NCI-H2107 treated with DMSO at 0.1 percent for 48 hours (cell line): ENCODE measurements around the gene ZNF84.
A peak's percentile ranks its signal among the peaks of the same experiment; 100 is the strongest.

Experiments
- DNase-seq: peaks from one replicate; lab custom pipeline; 2025; ENCODE audit not compliant: unreplicated experiment; lab: John Stamatoyannopoulos, UW

Gene ZNF84

DNA sequence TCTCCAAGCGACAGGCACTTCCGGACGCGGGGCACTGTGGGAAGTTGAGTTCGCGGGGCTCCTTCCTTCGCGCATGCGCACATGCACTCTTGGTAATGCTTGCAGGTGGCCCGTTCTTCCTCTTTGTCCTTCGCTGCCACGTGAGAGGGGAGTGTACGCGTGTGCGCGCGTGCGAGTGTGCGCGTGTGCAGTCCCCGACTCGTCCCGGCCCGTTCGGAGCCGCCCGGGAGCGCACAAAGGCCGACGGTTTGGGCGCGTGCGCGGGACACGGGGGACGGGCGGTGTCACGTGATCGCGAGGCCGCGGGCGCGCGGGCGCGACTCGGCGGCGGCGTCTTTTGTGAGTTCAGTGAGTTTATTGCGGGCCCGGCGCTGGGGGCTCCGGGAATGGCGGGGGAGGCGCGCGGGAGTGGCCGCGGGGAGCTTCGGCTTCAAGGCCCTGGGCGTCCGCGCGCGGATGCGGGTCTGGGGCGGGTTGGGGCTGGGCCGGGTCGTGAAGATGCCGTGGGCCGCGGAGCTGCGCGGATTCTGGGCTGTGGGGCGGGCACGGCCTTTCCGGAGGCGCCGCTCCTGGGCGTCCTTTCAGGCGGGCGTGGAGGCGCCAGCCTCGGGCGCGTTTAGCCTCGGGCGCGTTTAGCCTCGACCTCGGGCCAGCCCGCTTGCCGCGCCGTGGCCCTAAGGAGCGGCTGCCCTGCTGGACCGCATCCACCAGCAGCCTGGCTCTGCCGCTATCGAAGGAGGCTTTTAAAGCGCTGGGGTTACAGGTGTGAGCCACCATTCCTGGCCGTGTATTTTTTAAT, at the start of gene ZNF84:
Gene ZNF84 (plus strand): TSS at position 303 of the 799 bp plus-strand sequence. CDS start 3,959 bp downstream, outside the sequence.
- DNase-seq: peak; percentile 90

DNA sequence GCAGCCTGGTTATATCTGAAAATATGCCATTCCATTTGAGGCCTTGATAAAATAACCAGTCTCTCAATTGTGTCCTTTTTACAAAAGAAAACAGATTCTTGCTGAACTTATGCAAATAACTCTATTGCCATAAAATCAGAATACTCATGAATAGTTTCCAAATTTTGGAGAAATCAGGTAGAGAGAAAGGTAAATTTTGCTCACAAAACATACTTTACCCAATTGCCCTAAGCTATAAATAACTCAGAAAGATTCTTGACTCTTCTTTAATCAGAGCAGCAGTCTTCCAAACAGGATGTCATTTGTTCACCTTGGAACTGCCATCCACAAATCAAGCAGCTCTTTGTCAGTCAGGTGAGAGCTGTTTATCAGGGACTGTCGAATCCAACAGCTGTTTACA, 38.6 kb upstream of the ZNF84 start:
- DNase-seq: no peak

DNA sequence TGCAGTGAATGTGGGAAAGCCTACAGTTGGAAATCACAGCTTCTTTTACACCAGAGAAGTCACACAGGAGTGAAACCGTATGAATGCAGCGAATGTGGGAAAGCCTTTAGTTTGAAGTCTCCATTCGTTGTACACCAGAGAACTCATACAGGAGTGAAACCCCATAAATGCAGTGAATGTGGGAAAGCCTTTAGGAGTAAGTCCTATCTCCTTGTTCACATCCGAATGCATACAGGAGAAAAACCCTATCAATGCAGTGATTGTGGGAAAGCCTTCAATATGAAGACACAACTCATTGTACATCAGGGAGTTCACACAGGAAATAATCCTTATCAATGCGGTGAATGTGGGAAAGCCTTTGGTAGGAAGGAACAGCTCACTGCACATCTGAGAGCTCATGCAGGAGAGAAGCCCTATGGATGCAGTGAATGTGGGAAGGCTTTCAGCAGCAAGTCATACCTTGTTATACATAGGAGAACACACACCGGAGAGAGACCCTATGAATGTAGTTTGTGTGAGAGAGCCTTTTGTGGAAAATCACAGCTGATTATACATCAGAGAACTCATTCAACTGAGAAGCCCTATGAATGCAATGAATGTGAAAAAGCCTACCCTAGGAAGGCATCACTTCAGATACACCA, 26.5 kb upstream of the ZNF84 start:
- DNase-seq: no peak

DNA sequence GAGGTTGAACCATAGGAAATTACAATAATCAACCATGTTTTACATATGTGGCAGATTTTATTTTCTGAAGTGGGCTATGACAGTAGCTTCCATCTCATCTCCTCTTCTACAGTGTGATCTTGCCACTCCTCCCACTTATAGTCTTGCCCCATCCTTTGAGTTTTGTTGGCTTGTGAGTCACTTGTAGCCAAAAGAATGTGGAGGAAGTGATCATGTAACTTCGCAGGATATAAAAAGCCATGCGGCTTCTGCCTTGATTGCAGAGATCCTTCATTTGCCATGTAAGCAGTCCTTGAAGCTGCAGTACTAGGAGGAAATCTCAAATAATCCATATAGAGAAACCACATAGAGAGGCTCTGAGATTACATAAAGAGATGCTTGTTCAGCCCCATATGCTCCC, 13.7 kb upstream of the ZNF84 start:
- DNase-seq: no peak

DNA sequence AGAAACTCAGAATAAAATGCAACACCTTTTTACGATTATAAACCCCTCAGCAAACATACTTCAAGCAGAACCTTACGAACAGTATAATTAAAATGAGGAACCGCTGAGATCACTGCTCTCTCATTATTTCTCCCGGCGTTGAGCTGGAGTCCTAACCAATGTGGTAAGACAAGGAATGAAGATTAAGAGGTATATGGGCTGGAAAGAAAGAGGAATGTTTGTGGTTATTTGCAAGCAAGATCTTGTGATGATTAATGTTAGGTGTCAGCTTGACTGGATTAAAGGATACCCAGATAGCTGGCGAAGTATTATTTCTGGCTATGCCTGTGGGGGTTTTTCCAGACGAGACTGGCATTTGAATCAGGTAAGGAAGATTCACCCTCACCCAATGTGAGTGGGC, 10.3 kb upstream of the ZNF84 start:
- DNase-seq: no peak

DNA sequence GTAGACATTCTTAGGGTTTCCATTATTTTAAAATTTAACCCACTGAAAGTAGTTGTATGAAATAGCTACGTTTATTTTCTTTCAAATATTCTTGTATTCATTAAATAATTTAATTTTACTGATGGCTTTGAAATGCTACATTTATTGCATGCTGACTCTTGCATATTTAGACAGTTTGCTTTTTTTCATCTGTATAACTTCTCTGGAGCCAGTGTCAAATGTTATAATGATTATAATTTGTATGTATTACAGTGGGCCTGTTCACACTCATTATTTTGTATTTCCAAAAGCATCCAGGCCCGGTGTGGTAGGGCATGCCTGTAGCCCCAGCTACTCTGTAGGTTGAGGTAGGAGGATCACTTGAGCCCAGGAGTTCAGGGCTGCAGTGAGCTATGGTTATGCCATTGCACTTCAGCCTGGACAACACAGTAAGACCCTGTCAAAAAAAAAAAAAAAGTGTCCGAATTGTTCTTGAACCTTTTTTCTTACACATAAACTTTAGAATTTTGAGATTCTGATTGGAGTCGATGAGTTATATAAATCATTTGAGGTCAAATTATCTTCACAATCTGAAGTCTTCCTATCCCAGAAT, 905 bp downstream of the ZNF84 start:
- no peak for DNase-seq

DNA sequence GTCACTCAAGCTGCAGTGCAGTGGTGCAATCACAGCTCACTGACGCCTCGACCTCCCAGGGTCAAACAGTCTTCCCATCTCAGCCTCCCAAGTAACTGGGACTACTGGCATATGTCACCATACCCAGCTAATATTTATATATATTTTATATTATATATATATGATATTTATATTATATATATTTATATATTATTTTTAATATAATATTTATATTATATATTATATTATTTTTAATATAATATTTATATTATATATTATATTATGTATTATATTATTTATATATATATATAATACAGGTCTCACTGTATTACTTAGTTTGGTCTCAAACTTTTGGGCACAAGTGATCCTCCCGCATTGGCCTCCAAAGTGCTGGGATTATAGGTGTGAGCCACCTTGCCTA, 9.4 kb downstream of the ZNF84 start:
- DNase-seq: no peak

DNA sequence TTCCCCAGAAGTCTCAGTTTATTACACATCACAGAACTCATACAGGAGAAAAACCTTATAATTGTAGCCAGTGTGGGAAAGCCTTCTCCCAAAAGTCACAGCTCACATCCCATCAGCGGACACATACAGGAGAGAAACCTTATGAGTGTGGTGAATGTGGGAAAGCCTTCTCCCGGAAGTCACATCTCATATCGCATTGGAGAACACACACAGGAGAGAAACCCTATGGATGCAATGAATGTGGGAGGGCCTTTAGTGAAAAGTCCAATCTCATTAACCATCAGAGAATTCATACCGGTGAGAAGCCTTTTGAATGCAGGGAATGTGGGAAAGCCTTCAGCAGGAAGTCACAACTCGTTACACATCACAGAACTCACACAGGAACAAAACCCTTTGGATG, 20.1 kb downstream of the ZNF84 start:
- no peak for DNase-seq

DNA sequence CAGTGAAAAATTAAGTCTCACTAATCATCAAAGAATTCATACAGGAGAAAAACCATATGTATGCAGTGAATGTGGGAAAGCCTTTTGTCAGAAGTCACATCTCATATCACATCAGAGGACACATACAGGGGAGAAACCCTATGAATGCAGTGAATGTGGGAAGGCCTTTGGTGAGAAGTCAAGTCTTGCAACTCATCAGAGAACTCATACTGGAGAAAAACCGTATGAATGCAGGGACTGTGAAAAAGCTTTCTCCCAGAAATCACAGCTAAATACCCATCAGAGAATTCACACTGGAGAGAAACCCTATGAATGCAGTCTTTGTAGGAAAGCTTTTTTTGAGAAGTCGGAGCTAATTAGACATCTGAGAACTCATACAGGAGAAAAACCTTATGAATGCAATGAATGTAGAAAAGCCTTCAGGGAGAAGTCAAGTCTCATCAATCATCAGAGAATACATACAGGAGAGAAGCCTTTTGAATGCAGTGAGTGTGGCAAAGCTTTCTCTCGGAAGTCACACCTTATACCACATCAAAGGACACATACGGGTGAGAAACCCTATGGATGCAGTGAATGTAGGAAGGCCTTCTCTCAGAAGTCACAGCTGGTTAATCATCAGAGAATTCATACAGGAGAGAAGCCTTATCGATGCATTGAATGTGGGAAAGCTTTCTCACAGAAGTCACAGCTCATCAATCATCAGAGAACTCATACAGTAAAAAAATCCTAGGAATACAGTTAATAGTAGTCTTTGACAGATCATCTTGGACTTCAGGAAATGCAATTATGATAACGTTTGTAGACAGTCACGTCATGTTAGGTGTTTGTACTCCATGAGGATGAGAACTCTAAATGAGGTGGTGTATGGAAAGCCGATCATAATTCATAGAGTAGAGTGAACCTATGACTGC, 21.1 kb downstream of the ZNF84 start:
- DNase-seq: no peak

DNA sequence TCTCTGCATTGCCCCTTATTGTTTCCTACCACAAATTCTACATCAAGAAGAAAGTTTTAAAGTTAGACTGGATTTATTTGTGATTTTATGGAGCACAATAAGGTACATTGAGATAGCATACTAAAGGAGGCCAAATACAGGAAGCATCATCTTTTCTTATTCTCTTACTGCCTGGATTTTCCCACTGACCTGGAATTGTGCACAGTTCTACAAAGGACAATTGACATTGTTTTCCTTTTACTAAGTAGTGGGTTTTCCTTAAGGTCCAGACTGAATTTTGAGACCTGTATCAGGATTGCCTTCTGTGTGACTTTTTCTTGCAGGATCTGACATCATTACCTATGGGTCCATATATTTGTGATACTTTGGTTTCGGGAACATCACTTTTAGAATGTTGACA, 24.6 kb downstream of the ZNF84 start:
- no peak for DNase-seq

DNA sequence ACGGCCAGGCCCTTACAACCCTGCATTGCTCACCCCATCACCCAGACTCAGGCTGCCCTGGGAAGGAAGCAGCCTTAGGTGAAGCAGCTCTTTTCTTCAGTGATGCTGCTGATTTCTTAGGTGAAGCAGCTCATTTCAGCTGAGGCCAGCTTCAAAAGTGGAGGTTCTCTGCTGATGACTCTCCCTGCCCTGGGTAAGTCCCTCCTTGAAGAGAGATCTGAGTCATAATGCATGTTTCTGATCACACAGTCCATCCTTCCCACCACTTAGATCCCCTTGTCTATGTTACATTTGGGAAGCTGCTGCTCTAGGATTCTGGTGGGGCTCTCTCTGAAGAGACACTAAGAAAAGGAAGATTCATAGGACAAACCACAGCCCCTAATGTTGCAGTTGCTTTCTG, 26.2 kb downstream of the ZNF84 start:
- no peak for DNase-seq

DNA sequence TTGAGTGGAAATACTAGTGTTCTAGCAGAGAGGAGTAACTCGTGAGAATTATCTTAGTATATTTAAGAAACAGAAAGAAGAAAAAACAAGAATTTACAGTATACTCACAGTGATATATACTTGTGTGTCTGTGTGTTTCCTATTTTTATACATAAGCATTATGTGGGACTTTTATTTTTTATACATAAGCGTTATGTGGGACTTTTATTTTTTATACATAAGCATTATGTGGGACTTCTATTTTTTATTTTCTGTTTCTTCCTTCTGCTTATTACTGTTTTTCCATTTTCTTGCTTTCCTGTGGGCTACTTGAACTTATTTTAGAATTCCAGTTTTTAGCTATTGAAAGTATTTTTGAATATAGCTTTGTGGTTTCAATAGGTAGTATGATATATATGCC, 36.5 kb downstream of the ZNF84 start:
- no peak for DNase-seq

DNA sequence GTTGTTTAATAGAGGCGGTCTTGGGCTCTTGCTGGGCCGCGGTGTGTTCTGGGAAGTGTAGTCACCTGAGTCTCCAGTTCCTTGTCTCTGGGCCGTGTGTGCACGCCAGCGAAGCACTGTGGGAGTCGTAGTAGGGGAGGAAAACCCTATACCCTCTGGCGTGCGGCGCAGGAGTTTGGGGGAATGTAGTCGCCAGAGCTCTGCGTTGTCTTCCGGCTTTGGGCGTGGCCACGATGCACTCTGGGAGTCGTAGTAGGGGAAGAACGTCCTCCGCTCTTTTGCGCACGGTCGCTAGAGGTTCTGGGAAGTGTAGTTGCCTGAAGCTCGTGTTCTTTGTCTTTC, 42.7 kb downstream of the ZNF84 start:
- DNase-seq: peak; percentile 99

DNA sequence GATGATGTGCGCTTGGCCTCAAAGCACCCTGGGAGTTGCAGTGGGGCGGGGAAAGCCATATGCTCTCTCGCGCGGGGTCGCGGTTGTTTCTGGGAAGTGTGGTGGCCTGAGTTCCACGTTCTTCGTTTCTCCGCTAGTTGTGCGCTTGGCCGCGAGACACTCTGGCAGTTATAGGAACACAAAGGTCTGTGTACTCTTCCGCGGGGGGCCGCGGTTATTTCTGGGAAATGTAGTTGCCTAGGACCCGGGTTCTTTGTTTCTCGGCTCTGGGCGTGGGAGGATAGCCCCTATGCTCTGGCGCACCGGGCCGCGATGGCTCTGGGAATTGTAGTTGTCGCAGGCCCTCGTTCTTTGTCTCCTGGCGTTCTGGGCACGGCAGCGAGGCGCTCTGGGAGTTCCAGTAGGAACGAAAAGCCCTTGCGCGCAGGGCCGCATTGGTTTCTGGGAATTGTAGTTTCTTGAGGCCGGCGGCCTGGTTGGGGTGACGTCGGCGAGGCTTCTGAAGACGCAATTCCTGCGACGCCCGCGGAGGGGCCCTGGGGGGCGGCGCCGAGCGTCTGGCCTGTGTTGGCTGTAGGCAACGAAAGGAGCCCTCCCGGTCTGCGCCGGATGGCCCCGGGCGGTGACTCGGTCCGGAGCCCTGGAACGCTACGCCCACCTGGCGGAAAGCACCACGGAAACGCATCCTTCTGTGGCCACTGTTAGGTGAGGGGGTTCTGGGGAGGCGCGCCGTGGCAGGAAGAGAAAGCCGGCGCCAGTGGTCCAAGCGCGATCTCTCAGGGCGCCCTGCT, 43.3 kb downstream of the ZNF84 start, which contains the start of gene ZNF140:
Gene ZNF140 (plus strand): TSS at position 556 of the 791 bp plus-strand sequence. CDS start 398 bp downstream, outside the sequence.
- peak; percentile 96 for DNase-seq

DNA sequence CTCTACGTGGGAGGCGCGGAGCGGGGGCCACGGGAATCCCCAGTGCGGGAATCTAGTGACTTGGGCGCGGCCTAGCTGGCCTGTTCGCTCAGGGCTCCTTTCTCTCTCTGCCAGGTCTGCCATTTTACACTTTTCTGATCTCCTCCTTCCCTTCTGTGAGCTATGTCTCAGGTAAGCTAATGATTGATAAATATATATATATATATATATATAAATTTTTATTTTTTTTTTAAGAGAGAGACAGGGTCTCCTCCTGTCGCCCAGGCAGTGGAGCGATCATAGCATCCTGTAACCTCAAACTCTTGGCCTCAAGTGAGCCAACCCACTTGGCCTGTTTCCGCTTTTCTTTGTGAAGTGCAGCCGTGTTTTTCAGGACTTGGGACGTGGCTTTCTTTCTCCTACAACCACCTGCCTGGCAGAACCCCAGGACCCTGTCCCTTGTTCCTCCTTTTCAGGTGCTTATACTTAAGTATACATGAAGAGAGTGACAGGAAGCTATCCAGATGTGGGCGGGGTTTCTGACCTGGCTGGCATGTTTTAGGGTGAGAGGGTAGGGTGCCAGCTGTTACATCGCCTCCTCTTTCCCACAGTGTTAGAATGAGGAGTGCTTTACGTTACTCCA, 44.0 kb downstream of the ZNF84 start:
- DNase-seq: no peak

DNA sequence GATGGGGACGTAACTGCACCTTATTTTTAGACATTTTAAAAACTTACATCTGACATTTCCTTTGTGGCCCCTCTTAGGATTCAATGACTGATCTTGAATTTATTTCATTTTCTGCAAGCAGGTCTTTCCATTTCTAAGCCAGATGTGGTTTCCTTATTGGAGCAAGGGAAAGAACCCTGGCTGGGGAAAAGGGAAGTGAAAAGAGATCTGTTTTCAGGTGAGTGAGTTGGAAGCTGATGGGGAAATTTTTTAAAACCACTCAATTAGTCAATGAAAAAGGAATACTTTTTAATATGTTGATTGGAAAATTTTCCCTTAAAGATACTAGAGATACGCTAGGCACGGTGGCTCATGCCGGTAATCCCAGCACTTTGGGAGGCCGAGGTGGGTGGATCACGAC, 46.0 kb downstream of the ZNF84 start:
- no peak for DNase-seq

DNA sequence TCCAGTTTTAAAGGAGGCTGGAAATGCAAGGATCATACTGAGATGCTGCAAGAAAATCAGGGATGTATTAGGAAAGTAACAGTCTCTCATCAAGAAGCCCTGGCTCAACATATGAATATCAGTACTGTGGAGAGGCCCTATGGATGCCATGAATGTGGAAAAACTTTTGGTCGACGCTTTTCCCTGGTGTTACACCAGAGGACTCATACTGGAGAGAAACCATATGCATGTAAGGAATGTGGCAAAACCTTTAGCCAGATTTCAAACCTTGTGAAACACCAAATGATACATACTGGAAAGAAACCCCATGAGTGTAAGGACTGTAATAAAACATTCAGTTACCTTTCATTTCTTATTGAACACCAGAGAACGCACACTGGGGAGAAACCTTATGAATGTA, 68.3 kb downstream of the ZNF84 start:
- no peak for DNase-seq

DNA sequence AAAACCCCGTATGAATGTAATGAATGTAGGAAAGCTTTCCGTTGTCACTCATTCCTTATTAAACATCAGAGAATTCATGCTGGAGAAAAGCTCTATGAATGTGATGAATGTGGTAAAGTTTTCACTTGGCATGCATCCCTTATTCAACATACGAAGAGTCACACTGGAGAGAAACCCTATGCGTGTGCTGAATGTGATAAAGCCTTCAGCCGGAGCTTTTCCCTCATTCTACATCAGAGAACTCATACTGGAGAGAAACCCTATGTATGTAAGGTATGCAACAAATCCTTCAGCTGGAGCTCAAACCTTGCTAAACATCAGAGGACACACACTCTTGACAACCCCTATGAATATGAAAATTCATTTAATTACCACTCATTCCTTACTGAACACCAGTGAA, 68.9 kb downstream of the ZNF84 start:
- DNase-seq: no peak

DNA sequence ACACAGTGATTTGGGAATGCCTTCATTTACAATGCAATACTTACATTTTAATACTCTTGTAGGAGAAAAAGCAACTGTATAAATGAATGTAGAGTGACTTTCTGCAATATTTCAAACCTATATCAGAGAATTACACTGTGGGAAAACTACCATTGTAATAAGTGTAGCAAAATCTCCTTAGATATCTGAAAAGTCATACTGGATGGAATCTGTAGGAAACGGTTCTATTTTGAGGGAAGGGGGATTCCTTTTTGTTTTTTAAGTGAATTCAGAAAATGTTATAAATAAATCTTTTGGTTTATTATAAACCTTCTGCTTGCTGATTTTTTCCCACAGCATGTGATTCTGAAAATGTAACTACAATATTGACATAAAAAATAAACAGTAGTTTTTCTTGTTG, 69.8 kb downstream of the ZNF84 start:
- DNase-seq: no peak

DNA sequence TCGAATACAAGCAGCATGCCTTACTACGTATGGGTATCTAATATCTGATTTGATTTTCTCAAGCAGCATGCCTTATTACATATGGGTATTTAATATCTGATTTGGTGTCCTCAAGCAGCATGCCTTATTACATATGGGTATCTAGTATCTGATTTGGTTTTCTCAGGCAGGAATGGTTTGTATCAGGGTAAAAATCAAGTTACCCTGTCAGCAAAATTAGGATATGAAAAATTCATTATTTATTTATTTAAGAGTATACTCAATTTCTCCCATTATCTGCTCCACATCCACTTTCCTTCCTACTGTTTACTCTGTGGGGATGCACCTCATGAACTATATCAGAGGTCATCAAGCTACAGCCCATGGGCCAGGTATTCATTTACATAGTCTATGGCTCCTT, 70.8 kb downstream of the ZNF84 start:
- DNase-seq: no peak
